Small intestine (tissue), 7 donors: ENCODE data around the gene ENPP1. TPM values are rescaled to one million over a fixed set of nuclear protein-coding genes. Genes with fewer than 3 reads are reported as not detected.

Experiments used
- DNase-seq, 2 donors: peaks; one replicate each; pipeline versions ENCODE4 v3.0.0 to v3.0.0-alpha.2; 2013
- FAIRE-seq: peaks from 2 replicates; lab custom pipeline; 2012; peaks lifted over from hg19 to GRCh38; lab: Jason Lieb, UNC
- H3K27ac ChIP-seq, 3 donors: one replicate each; pipeline ENCODE4 v1.5.1; 2013; ENCODE audit warnings: low read length in 2 of 3, mild to moderate bottlenecking in 2 of 3, control low read depth in 1 of 3, inconsistent platforms in 1 of 3, low read depth in 1 of 3, moderate library complexity in 1 of 3
- H3K27me3 ChIP-seq, 3 donors: one replicate each; pipeline ENCODE4 v1.6.1; 2013; ENCODE audit warnings: low read length in 3 of 3, inconsistent platforms in 1 of 3; ENCODE audit not compliant: control insufficient read depth in 3 of 3, insufficient read depth in 3 of 3
- H3K36me3 ChIP-seq, 3 donors: one replicate each; pipeline ENCODE4 v1.6.1; 2013; ENCODE audit warnings: low read length in 3 of 3, inconsistent platforms in 1 of 3, low read depth in 1 of 3, mild to moderate bottlenecking in 1 of 3, moderate library complexity in 1 of 3; ENCODE audit not compliant: control insufficient read depth in 3 of 3, insufficient read depth in 2 of 3
- H3K4me1 ChIP-seq, 3 donors: one replicate each; pipeline ENCODE4 v1.6.1; 2013; ENCODE audit warnings: low read length in 2 of 3, inconsistent platforms in 1 of 3, low read depth in 1 of 3, mild to moderate bottlenecking in 1 of 3, moderate library complexity in 1 of 3; ENCODE audit not compliant: control insufficient read depth in 3 of 3, insufficient read depth in 2 of 3
- H3K4me3 ChIP-seq, 3 donors: one replicate each; pipeline ENCODE4 v1.5.1; 2013; ENCODE audit warnings: low read length in 3 of 3, control low read depth in 1 of 3, inconsistent platforms in 1 of 3, low read depth in 1 of 3, mild to moderate bottlenecking in 1 of 3, moderate library complexity in 1 of 3
- H3K9me3 ChIP-seq, 2 donors: one replicate each; pipeline ENCODE4 v1.6.1; 2013; ENCODE audit warnings: low read depth in 1 of 2, low read length in 1 of 2; ENCODE audit not compliant: control insufficient read depth in 2 of 2, insufficient read depth in 1 of 2
- WGBS, 3 donors: extraction: QIAGEN DNeasy Blood & Tissue Kit; methylation state at CpG; one replicate each; pipeline ENCODE4 v1.1.7; 2013; 5-methylcytosine and 5-hydroxymethylcytosine counted together
- polyA plus RNA-seq, 4 donors: library from polyadenylated mRNA; stranded (reverse) in 3 of 4; unstranded in 1 of 4; fragments of 200-250 nt in 3 of 4; fragments of 120-200 nt in 1 of 4; gene quantifications; one replicate each; pipeline versions ENCODE4 v1.2.1 to v1.2.3, GENCODE V29; 2013
- donor health status: healthy with polysubstance abuse.
- donor health status: control.
- donor health status: control.
- donor health status: Bipolar disorder and iron deficiency.
- donor health status: healthy.

The ENPP1 gene
- polyA plus RNA-seq, 4 donors = 0.57 to 11.4 (median 1.1) TPM

DNA sequence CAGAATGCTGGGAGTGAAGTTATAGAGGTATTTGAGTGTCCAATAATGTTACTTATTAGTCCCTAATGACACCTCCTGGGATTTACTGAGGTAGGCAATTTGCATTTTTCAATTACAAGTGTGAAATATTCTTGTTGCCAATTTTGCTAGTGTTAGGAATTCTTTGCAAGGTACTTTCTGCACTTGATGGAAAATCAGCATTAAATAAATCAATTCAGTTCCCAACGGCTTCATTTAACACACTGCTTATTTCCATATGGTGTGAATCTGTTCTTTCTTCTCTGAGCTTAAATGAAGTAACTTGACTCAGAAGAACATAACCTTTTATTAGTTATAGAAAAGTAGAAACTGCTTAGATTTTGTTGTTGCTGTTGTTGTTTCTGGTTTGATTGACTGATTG is 122.2 kb downstream of the ENPP1 start:
- Histone ChIP-seq H3K27me3 (no peaks in the 10 kb centered on the region), H3K4me1 (no peaks in the 10 kb centered on the region), H3K9me3 (no peaks in the 10 kb centered on the region), H3K4me3 (no peak overlapping the region), H3K36me3 (no peaks in the 10 kb centered on the region), H3K27ac (no peak overlapping the region)
- DNase-seq (no peak), FAIRE-seq (no peak)
- WGBS, 3 donors = 79 to 97% (median 83%) methylated on average over 1 of the region's 1 CpG

- Histone ChIP-seq H3K27ac (no peak overlapping the region), H3K4me1 (no peaks in the 10 kb centered on the region), H3K36me3 (no peaks in the 10 kb centered on the region), H3K4me3 (no peak overlapping the region), H3K9me3 (no peaks in the 10 kb centered on the region), H3K27me3 (no peaks in the 10 kb centered on the region)
- 23 to 53% (median 30%) methylated on average over 2 of the region's 2 CpGs for WGBS, 3 donors
- FAIRE-seq (no peak), DNase-seq (no peak)
These were observed 123.4 kb downstream of the ENPP1 start for GRCh38 chr6:131931063-131931750.

GRCh38 chr6:131936156-131936555 is 128.3 kb downstream of the ENPP1 start:
- FAIRE-seq (no peak), DNase-seq (no peak)
- WGBS, 3 donors = 56 to 73% (median 58%) methylated on average over 4 of the region's 4 CpGs

DNA sequence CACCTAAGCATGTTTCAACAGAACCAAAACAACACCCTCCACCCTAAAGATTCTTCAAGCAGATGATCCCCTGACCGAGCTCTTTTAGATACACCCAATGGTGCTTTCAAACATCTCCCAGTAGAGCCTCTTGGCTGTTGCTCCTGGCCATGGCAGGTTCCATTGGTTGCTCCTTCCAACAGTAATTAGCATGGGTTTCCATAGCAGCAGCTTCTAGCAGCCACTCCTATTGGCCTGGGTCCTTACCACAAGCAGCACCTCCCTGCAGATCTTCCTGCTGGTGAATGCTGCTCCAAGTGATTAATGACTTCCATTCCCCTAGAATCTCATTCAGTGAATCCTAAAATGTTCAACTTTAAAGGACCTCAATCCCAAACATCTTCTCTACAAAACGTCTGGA is 129.4 kb downstream of the ENPP1 start:
- DNase-seq (no peak), FAIRE-seq (no peak)
- no peaks in the 10 kb centered on the region for H3K36me3 ChIP-seq
- no peaks in the 10 kb centered on the region for H3K4me1 ChIP-seq
- H3K9me3 ChIP-seq = no peaks in the 10 kb centered on the region
- 54 to 65% (median 60%) methylated on average over 2 of the region's 2 CpGs for WGBS, 3 donors
- no peaks in the 10 kb centered on the region for H3K27me3 ChIP-seq
- H3K27ac ChIP-seq = peak overlapping the region in 1 of 3 donors; percentile 34
- no peak overlapping the region for H3K4me3 ChIP-seq

More at GRCh38 chr6:131936156-131936555, 128.3 kb downstream of the ENPP1 start:
- Histone ChIP-seq H3K27ac (no peak overlapping the region), H3K27me3 (no peaks in the 10 kb centered on the region), H3K4me3 (no peak overlapping the region), H3K4me1 (no peaks in the 10 kb centered on the region), H3K36me3 (no peaks in the 10 kb centered on the region), H3K9me3 (no peaks in the 10 kb centered on the region)

GRCh38 chr6:131937703-131938631 is 130.1 kb downstream of the ENPP1 start:
- 73 to 83% (median 80%) methylated on average over 8 of the region's 8 CpGs for WGBS, 3 donors
- Histone ChIP-seq H3K27ac (peak overlapping the region in 1 of 3 donors; percentile 34), H3K9me3 (no peaks in the 10 kb centered on the region), H3K4me1 (no peaks in the 10 kb centered on the region), H3K27me3 (no peaks in the 10 kb centered on the region), H3K36me3 (no peaks in the 10 kb centered on the region), H3K4me3 (no peak overlapping the region)
- no peak for DNase-seq
- no peak for FAIRE-seq

Other genes starting within 250 kb of the ENPP1 start
- gene ARG1, start 234.8 kb upstream of the ENPP1 start, polyA plus RNA-seq = 1 to 10 TPM in 1 of 4 donors, under 1 TPM in 2, not detected in 1; 0.34 to 1.1 (median 0.49) TPM
- gene MED23, start 179.8 kb upstream of the ENPP1 start, polyA plus RNA-seq = 10 to 100 TPM in 2 of 4 donors, 1 to 10 TPM in 2; 8.1 to 41.2 (median 13.6) TPM
- 10 to 100 TPM in 1 of 4 donors, 1 to 10 TPM in 2, under 1 TPM in 1; 0.57 to 53.0 (median 7.2) TPM for gene ENPP3, start 170.7 kb upstream of the ENPP1 start, polyA plus RNA-seq
- gene OR2A4, start 106.6 kb upstream of the ENPP1 start, polyA plus RNA-seq = under 1 TPM in 1 of 4 donors, not detected in 3; 0.30 TPM
- under 1 TPM in 1 of 4 donors, not detected in 3; 0.61 TPM for gene CTAGE9, start 97.0 kb upstream of the ENPP1 start, polyA plus RNA-seq
- gene CCN2, start 143.4 kb downstream of the ENPP1 start, polyA plus RNA-seq = 10 to 100 TPM in 2 of 4 donors, 1 to 10 TPM in 2; 1.3 to 83.6 (median 36.0) TPM